ENCODE data around the gene ETV2. TPM values are rescaled to one million over a fixed set of nuclear protein-coding genes. Genes with fewer than 3 reads are reported as not detected.

Gene ETV2
- total and polyA plus RNA-seq, 2 experiments from 2014 or later, result 0.93 TPM; not detected in 1

GRCh38 chr19:35692010-35692409, 50.5 kb downstream of the ETV2 start:
- no peaks in the 10 kb centered on the region for H3K79me2 ChIP-seq (ENCODE audit: insufficient read depth)
- no peak overlapping the region for H3K4me2 ChIP-seq (ENCODE audit: unreplicated experiment)
- in situ Hi-C loops (cut with MboI), result no loop called here
- no peak for DNase-seq
- H3K4me1 ChIP-seq (ENCODE audit: insufficient read depth), result no peaks in the 10 kb centered on the region
- 46 to 48% methylated on average over 10 of the region's 11 CpGs for WGBS, 2 experiments (ENCODE audit: low coverage in 1 of 2, low lambda C conversion rate in 2 of 2, missing lambda C conversion rate in 2 of 2)
- TF ChIP-seq EZH2phosphoT487 (IDR thresholded peaks at IDR 0.05; ENCODE audit: insufficient read depth, low read depth) (no peak), EZH2 (IDR thresholded peaks at IDR 0.05; ENCODE audit: insufficient read depth, poor library complexity, severe bottlenecking) (no peak)
- H3K27me3 ChIP-seq (replicated peaks; ENCODE audit: insufficient read depth), result no peaks in the 10 kb centered on the region
- no peak overlapping the region for H3K4me3 ChIP-seq
- H2AFZ ChIP-seq, result no peak overlapping the region
- H3K36me3 ChIP-seq (ENCODE audit: low read depth), result no peaks in the 10 kb centered on the region
- H3K9ac ChIP-seq, result no peak overlapping the region
- H4K20me1 ChIP-seq (ENCODE audit: insufficient read depth), result no peaks in the 10 kb centered on the region
- H3K9me3 ChIP-seq (ENCODE audit: low read depth), result no peaks in the 10 kb centered on the region
- no peaks in the 10 kb centered on the region for H3K9me2 ChIP-seq (ENCODE audit: insufficient read depth)
- no peaks in the 10 kb centered on the region for H3F3A ChIP-seq (ENCODE audit: insufficient read depth)
- no peak overlapping the region for H3K27ac ChIP-seq

GRCh38 chr19:35693422-35693821, 51.9 kb downstream of the ETV2 start:
- H3K9ac ChIP-seq, result no peak overlapping the region
- H3K27me3 ChIP-seq (replicated peaks; ENCODE audit: insufficient read depth), result no peaks in the 10 kb centered on the region
- H3K36me3 ChIP-seq (ENCODE audit: low read depth), result no peaks in the 10 kb centered on the region
- 13 to 14% methylated on average over 8 of the region's 8 CpGs for WGBS, 2 experiments (ENCODE audit: low coverage in 1 of 2, low lambda C conversion rate in 2 of 2, missing lambda C conversion rate in 2 of 2)
- no peaks in the 10 kb centered on the region for H3K4me1 ChIP-seq (ENCODE audit: insufficient read depth)
- no peak overlapping the region for H2AFZ ChIP-seq
- H3K4me3 ChIP-seq, result no peak overlapping the region
- no peaks in the 10 kb centered on the region for H4K20me1 ChIP-seq (ENCODE audit: insufficient read depth)
- DNase-seq, result no peak
- in situ Hi-C loops (cut with MboI), result no loop called here
- H3K4me2 ChIP-seq (ENCODE audit: unreplicated experiment), result no peak overlapping the region
- H3K9me3 ChIP-seq (ENCODE audit: low read depth), result no peaks in the 10 kb centered on the region
- H3K79me2 ChIP-seq (ENCODE audit: insufficient read depth), result no peaks in the 10 kb centered on the region
- no peak overlapping the region for H3K27ac ChIP-seq
- TF ChIP-seq EZH2 (IDR thresholded peaks at IDR 0.05; ENCODE audit: insufficient read depth, poor library complexity, severe bottlenecking), result no peak
- TF ChIP-seq EZH2phosphoT487 (IDR thresholded peaks at IDR 0.05; ENCODE audit: insufficient read depth, low read depth), result no peak
- H3K9me2 ChIP-seq (ENCODE audit: insufficient read depth), result no peaks in the 10 kb centered on the region
- no peaks in the 10 kb centered on the region for H3F3A ChIP-seq (ENCODE audit: insufficient read depth)

- Histone ChIP-seq H2AFZ (no peak overlapping the region), H3K9ac (no peak overlapping the region), H4K20me1 (ENCODE audit: insufficient read depth) (no peaks in the 10 kb centered on the region), H3K9me3 (ENCODE audit: low read depth) (no peaks in the 10 kb centered on the region), H3K79me2 (ENCODE audit: insufficient read depth) (no peaks in the 10 kb centered on the region), H3K4me3 (no peak overlapping the region), H3K27ac (no peak overlapping the region), H3K27me3 (replicated peaks; ENCODE audit: insufficient read depth) (no peaks in the 10 kb centered on the region), H3K4me2 (ENCODE audit: unreplicated experiment) (no peak overlapping the region), H3K36me3 (ENCODE audit: low read depth) (no peaks in the 10 kb centered on the region), H3K4me1 (ENCODE audit: insufficient read depth) (no peaks in the 10 kb centered on the region), H3K9me2 (ENCODE audit: insufficient read depth) (no peaks in the 10 kb centered on the region), H3F3A (ENCODE audit: insufficient read depth) (no peaks in the 10 kb centered on the region)
- no peak for TF ChIP-seq EZH2phosphoT487 (IDR thresholded peaks at IDR 0.05; ENCODE audit: insufficient read depth, low read depth)
- TF ChIP-seq EZH2 (IDR thresholded peaks at IDR 0.05; ENCODE audit: insufficient read depth, poor library complexity, severe bottlenecking), result no peak
- DNase-seq, result peak; percentile 90
- in situ Hi-C loops (cut with MboI), result no loop called here
- 24% methylated on average over 7 to 8 of the region's 8 CpGs for WGBS, 2 experiments (ENCODE audit: low coverage in 1 of 2, low lambda C conversion rate in 2 of 2, missing lambda C conversion rate in 2 of 2)
Measured at GRCh38 chr19:35693835-35694599, 52.5 kb downstream of the ETV2 start.

Other genes with a start within 250 kb of the ETV2 start
- not detected in 2 replicates for gene FFAR2, start 193.5 kb upstream of the ETV2 start, total RNA-seq (2014; rRNA removed; shearing (Covaris generic))
- gene FFAR2, start 193.5 kb upstream of the ETV2 start, polyA plus RNA-seq (2016; fragmentation: Nextera tagmentation; extraction: Ambion mirVana), result not detected in 2 replicates
- gene KRTDAP, start 151.3 kb upstream of the ETV2 start, total RNA-seq (2014; rRNA removed; shearing (Covaris generic)), result not detected in 2 replicates
- not detected in 2 replicates for gene KRTDAP, start 151.3 kb upstream of the ETV2 start, polyA plus RNA-seq (2016; fragmentation: Nextera tagmentation; extraction: Ambion mirVana)
- 20.0 and 25.4 TPM in 2 replicates for gene DMKN, start 128.1 kb upstream of the ETV2 start, total RNA-seq (2014; rRNA removed; shearing (Covaris generic))
- 30.9 and 34.5 TPM in 2 replicates for gene DMKN, start 128.1 kb upstream of the ETV2 start, polyA plus RNA-seq (2016; fragmentation: Nextera tagmentation; extraction: Ambion mirVana)
- 3.2 and 4.3 TPM in 2 replicates for gene SBSN, start 113.4 kb upstream of the ETV2 start, total RNA-seq (2014; rRNA removed; shearing (Covaris generic))
- 7.9 and 8.8 TPM in 2 replicates for gene SBSN, start 113.4 kb upstream of the ETV2 start, polyA plus RNA-seq (2016; fragmentation: Nextera tagmentation; extraction: Ambion mirVana)
- gene GAPDHS, start 108.3 kb upstream of the ETV2 start, total RNA-seq (2014; rRNA removed; shearing (Covaris generic)), result not detected in 2 replicates
- gene GAPDHS, start 108.3 kb upstream of the ETV2 start, polyA plus RNA-seq (2016; fragmentation: Nextera tagmentation; extraction: Ambion mirVana), result not detected in 2 replicates
- 108 and 129 TPM in 2 replicates for gene TMEM147, start 96.1 kb upstream of the ETV2 start, total RNA-seq (2014; rRNA removed; shearing (Covaris generic))
- 203 and 214 TPM in 2 replicates for gene TMEM147, start 96.1 kb upstream of the ETV2 start, polyA plus RNA-seq (2016; fragmentation: Nextera tagmentation; extraction: Ambion mirVana)
- not detected in 2 replicates for gene ATP4A, start 78.1 kb upstream of the ETV2 start, total RNA-seq (2014; rRNA removed; shearing (Covaris generic))
- gene ATP4A, start 78.1 kb upstream of the ETV2 start, polyA plus RNA-seq (2016; fragmentation: Nextera tagmentation; extraction: Ambion mirVana), result not detected in 2 replicates
- not detected in 2 replicates for gene PMIS2, start 55.6 kb upstream of the ETV2 start, total RNA-seq (2014; rRNA removed; shearing (Covaris generic))
- not detected in 2 replicates for gene PMIS2, start 55.6 kb upstream of the ETV2 start, polyA plus RNA-seq (2016; fragmentation: Nextera tagmentation; extraction: Ambion mirVana)
- 8.5 and 10.1 TPM in 2 replicates for gene HAUS5, start 29.0 kb upstream of the ETV2 start, total RNA-seq (2014; rRNA removed; shearing (Covaris generic))
- gene HAUS5, start 29.0 kb upstream of the ETV2 start, polyA plus RNA-seq (2016; fragmentation: Nextera tagmentation; extraction: Ambion mirVana), result 7.4 and 9.6 TPM in 2 replicates
- 57.3 and 74.7 TPM in 2 replicates for gene RBM42, start 12.7 kb upstream of the ETV2 start, total RNA-seq (2014; rRNA removed; shearing (Covaris generic))
- 82.5 and 86.2 TPM in 2 replicates for gene RBM42, start 12.7 kb upstream of the ETV2 start, polyA plus RNA-seq (2016; fragmentation: Nextera tagmentation; extraction: Ambion mirVana)
- 328 and 423 TPM in 2 replicates for gene COX6B1, start 6.6 kb downstream of the ETV2 start, total RNA-seq (2014; rRNA removed; shearing (Covaris generic))
- gene COX6B1, start 6.6 kb downstream of the ETV2 start, polyA plus RNA-seq (2016; fragmentation: Nextera tagmentation; extraction: Ambion mirVana), result 448 and 472 TPM in 2 replicates
- gene UPK1A, start 24.8 kb downstream of the ETV2 start, total RNA-seq (2014; rRNA removed; shearing (Covaris generic)), result not detected in 2 replicates
- not detected in 2 replicates for gene UPK1A, start 24.8 kb downstream of the ETV2 start, polyA plus RNA-seq (2016; fragmentation: Nextera tagmentation; extraction: Ambion mirVana)
- not detected in 2 replicates for gene ZBTB32, start 62.8 kb downstream of the ETV2 start, total RNA-seq (2014; rRNA removed; shearing (Covaris generic))
- gene ZBTB32, start 62.8 kb downstream of the ETV2 start, polyA plus RNA-seq (2016; fragmentation: Nextera tagmentation; extraction: Ambion mirVana), result not detected in 2 replicates
- gene KMT2B, start 76.3 kb downstream of the ETV2 start, total RNA-seq (2014; rRNA removed; shearing (Covaris generic)), result 6.8 and 7.5 TPM in 2 replicates
- 4.0 and 4.1 TPM in 2 replicates for gene KMT2B, start 76.3 kb downstream of the ETV2 start, polyA plus RNA-seq (2016; fragmentation: Nextera tagmentation; extraction: Ambion mirVana)
- 1.4 TPM in 1 of 2 replicates, not detected in the other for gene IGFLR1, start 100.7 kb downstream of the ETV2 start, total RNA-seq (2014; rRNA removed; shearing (Covaris generic))
- 3.2 and 3.3 TPM in 2 replicates for gene IGFLR1, start 100.7 kb downstream of the ETV2 start, polyA plus RNA-seq (2016; fragmentation: Nextera tagmentation; extraction: Ambion mirVana)
- gene U2AF1L4, start 103.7 kb downstream of the ETV2 start, total RNA-seq (2014; rRNA removed; shearing (Covaris generic)), result 10.7 and 18.8 TPM in 2 replicates
- 23.1 and 25.3 TPM in 2 replicates for gene U2AF1L4, start 103.7 kb downstream of the ETV2 start, polyA plus RNA-seq (2016; fragmentation: Nextera tagmentation; extraction: Ambion mirVana)
- 15.7 and 21.6 TPM in 2 replicates for gene PSENEN, start 103.9 kb downstream of the ETV2 start, total RNA-seq (2014; rRNA removed; shearing (Covaris generic))
- 99.7 and 108 TPM in 2 replicates for gene PSENEN, start 103.9 kb downstream of the ETV2 start, polyA plus RNA-seq (2016; fragmentation: Nextera tagmentation; extraction: Ambion mirVana)
- gene LIN37, start 106.8 kb downstream of the ETV2 start, total RNA-seq (2014; rRNA removed; shearing (Covaris generic)), result 12.0 and 12.3 TPM in 2 replicates
- 9.5 and 9.7 TPM in 2 replicates for gene LIN37, start 106.8 kb downstream of the ETV2 start, polyA plus RNA-seq (2016; fragmentation: Nextera tagmentation; extraction: Ambion mirVana)
- gene HSPB6, start 115.3 kb downstream of the ETV2 start, total RNA-seq (2014; rRNA removed; shearing (Covaris generic)), result 14.1 and 24.3 TPM in 2 replicates
- 220 and 238 TPM in 2 replicates for gene HSPB6, start 115.3 kb downstream of the ETV2 start, polyA plus RNA-seq (2016; fragmentation: Nextera tagmentation; extraction: Ambion mirVana)
- gene PROSER3, start 116.4 kb downstream of the ETV2 start, total RNA-seq (2014; rRNA removed; shearing (Covaris generic)), result 2.7 and 7.6 TPM in 2 replicates
- 10.9 and 12.6 TPM in 2 replicates for gene PROSER3, start 116.4 kb downstream of the ETV2 start, polyA plus RNA-seq (2016; fragmentation: Nextera tagmentation; extraction: Ambion mirVana)
- gene ARHGAP33, start 133.8 kb downstream of the ETV2 start, total RNA-seq (2014; rRNA removed; shearing (Covaris generic)), result 2.0 and 24.9 TPM in 2 replicates
- gene ARHGAP33, start 133.8 kb downstream of the ETV2 start, polyA plus RNA-seq (2016; fragmentation: Nextera tagmentation; extraction: Ambion mirVana), result 1.1 and 1.9 TPM in 2 replicates
- not detected in 2 replicates for gene PRODH2, start 171.1 kb downstream of the ETV2 start, total RNA-seq (2014; rRNA removed; shearing (Covaris generic))
- gene PRODH2, start 171.1 kb downstream of the ETV2 start, polyA plus RNA-seq (2016; fragmentation: Nextera tagmentation; extraction: Ambion mirVana), result not detected in 2 replicates
- not detected in 2 replicates for gene NPHS1, start 210.8 kb downstream of the ETV2 start, total RNA-seq (2014; rRNA removed; shearing (Covaris generic))
- gene NPHS1, start 210.8 kb downstream of the ETV2 start, polyA plus RNA-seq (2016; fragmentation: Nextera tagmentation; extraction: Ambion mirVana), result not detected in 2 replicates
- not detected in 2 replicates for gene KIRREL2, start 215.2 kb downstream of the ETV2 start, total RNA-seq (2014; rRNA removed; shearing (Covaris generic))
- gene KIRREL2, start 215.2 kb downstream of the ETV2 start, polyA plus RNA-seq (2016; fragmentation: Nextera tagmentation; extraction: Ambion mirVana), result not detected in 2 replicates
- gene APLP1, start 226.8 kb downstream of the ETV2 start, total RNA-seq (2014; rRNA removed; shearing (Covaris generic)), result 10.6 and 20.4 TPM in 2 replicates
- gene APLP1, start 226.8 kb downstream of the ETV2 start, polyA plus RNA-seq (2016; fragmentation: Nextera tagmentation; extraction: Ambion mirVana), result 16.7 and 16.8 TPM in 2 replicates

Measured in GM23248 (cell line).